GM19099 (cell line): ENCODE measurements around the gene NRXN2.

ENCODE experiments used
- POLR2A ChIP-seq: IDR thresholded peaks from 3 replicates; pipeline ENCODE4 v1.6.1; 2011; ENCODE audit warnings: low read depth; ENCODE audit not compliant: insufficient read length; ENCODE audit errors: extremely low read depth

Gene NRXN2

DNA sequence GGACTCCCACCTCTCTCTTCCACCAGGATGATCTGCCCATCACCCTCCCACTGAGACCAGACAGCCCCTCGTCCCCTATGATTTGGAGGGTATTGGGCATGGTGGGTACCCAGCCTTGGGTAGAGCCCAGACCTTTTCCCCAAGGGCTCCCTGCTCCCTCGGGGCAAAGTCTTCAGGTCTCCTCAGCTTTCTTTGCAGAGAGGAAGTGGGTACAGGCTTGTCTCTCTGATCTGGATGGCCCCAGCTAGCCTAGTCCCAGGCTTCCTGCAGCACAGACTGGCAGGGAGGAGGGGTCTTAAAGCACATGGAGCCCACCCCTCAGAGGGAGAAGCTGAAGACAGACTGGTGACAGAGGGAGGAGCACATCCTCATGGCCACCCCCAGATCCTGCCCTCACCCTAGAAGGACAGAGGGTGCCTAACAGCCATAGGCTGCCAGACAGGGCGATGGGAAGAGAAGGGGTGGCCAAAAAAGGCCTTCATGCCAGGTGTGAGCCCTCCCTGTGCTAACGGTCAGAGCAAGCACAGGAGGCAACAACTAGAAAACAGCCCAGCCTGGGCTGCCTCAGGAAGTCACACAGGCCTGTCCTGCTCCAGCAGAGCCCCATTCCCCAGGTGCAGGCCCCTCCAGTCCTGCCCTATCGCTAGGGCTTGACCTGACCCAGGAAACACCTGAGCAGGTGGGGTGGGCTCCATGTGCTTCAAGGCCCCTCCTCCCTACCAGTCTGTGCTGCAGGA is 101.5 kb downstream of the NRXN2 start:
- TF ChIP-seq POLR2A, result no peak

- TF ChIP-seq POLR2A, result no peak
Observed at GRCh38 chr11:64620381-64620971, 102.5 kb downstream of the NRXN2 start.

GRCh38 chr11:64619811-64620380 is 103.1 kb downstream of the NRXN2 start:
- TF ChIP-seq POLR2A, result no peak

- TF ChIP-seq POLR2A, result no peak
Observed at GRCh38 chr11:64619196-64619595, 103.8 kb downstream of the NRXN2 start.

GRCh38 chr11:64616817-64617216 is 106.2 kb downstream of the NRXN2 start:
- no peak for TF ChIP-seq POLR2A

- no peak for TF ChIP-seq POLR2A
Observed at GRCh38 chr11:64614917-64615316, 108.1 kb downstream of the NRXN2 start.

DNA sequence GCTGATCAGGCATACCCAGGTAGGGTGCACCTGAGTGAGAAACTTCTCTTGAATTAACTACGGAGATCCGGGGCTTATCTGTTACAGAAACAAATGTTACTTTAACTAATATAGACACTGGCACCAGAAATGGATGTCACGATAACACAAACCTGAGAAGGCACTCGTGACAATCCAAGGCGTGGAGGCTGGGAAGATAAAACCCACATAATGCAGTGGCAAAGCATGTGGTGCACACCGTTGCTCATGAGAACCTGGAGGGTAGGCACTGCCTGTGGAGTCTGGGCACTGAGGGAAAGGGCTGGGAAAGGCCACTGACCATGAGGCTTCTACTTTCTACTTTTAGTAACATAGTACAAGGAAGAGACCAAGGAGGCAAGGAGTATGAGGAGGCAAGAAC is 109.3 kb downstream of the NRXN2 start:
- no peak for TF ChIP-seq POLR2A

- TF ChIP-seq POLR2A, result no peak
Observed at GRCh38 chr11:64611869-64612646, 110.9 kb downstream of the NRXN2 start.

GRCh38 chr11:64611176-64611575 is 111.8 kb downstream of the NRXN2 start:
- TF ChIP-seq POLR2A, result no peak

DNA sequence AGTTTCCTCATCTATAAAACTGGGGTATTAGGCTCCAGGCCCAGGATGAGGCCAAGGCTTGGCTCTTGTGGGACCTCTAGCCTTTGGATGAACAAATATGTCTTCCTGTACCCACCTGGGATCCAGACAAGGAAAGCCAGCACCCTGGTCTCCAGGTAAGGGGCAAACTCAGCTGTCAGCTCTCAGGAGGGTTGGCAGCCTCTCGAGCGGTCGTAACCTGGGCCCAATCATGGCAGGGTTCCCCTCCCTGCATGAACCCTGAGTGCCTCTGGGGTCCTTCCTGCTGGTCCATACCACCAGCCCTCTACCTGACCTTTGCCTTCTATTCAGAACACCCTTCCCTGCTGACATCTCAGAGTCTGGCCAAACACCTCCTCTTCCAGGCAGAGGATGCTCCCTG is 112.4 kb downstream of the NRXN2 start:
- TF ChIP-seq POLR2A, result no peak

- TF ChIP-seq POLR2A, result no peak
Observed at GRCh38 chr11:64609436-64610047, 113.5 kb downstream of the NRXN2 start.

- TF ChIP-seq POLR2A, result no peak
Observed at GRCh38 chr11:64608636-64609035, 114.4 kb downstream of the NRXN2 start.

GRCh38 chr11:64608046-64608445 is 115.0 kb downstream of the NRXN2 start:
- no peak for TF ChIP-seq POLR2A

DNA sequence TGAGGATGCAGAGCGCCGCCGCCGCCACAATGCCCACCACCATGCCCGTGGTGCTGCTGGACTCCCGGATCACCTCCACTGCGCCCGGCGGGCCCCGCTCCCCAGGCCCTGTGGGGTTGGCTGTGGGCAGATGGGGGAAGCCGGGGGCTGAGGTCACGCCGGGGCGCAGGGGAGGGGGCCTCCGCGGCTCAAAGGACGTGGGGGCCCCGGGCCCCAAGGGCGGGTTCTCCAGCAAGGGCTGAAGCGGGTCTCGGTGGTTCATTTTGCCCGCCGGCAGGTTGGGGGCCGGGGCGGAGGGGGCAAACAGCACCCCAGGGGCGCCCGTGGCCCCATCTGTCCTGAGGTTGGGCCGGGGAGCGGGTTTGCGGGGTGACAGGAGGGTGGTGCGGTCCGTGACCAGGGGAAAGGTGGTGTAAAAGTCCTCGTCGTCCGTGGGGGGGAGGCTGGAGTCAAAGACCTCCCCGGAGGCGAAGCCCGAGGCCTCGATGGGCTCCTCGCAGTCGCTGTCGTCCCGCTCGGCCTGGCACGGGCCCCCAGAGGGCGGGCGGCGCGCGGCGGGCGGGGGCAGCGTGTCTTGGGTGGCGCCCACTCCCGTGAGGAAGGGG is 115.5 kb downstream of the NRXN2 start:
- no peak for TF ChIP-seq POLR2A
